Measurements from ENCODE around the gene IRF6.

The IRF6 gene

GRCh38 chr1:209820986-209821385 lies 15.0 kb upstream of the IRF6 start:
- Histone ChIP-seq H3K9me3 (ENCODE audit: low read length) (no peaks in the 10 kb centered on the region), H3K27ac (ENCODE audit: low read depth, low read length) (no peak overlapping the region), H3K27me3 (ENCODE audit: control insufficient read depth in 1 of 2, insufficient read depth in 2 of 2, low read length in 2 of 2) (no peaks in the 10 kb centered on the region), H3K9ac (ENCODE audit: low read length) (no peak overlapping the region), H3K4me3 (ENCODE audit: low read depth in 1 of 2, low read length in 2 of 2) (no peak overlapping the region), H3K4me1 (ENCODE audit: insufficient read depth, low read length) (no peaks in the 10 kb centered on the region), H3K36me3 (ENCODE audit: insufficient read depth, low read length) (no peaks in the 10 kb centered on the region)

GRCh38 chr1:209819058-209819457 lies 13.1 kb upstream of the IRF6 start:
- no peak overlapping the region for H3K27ac ChIP-seq (ENCODE audit: low read depth, low read length)
- no peaks in the 10 kb centered on the region for H3K36me3 ChIP-seq (ENCODE audit: insufficient read depth, low read length)
- no peaks in the 10 kb centered on the region for H3K27me3 ChIP-seq (ENCODE audit: control insufficient read depth in 1 of 2, insufficient read depth in 2 of 2, low read length in 2 of 2)
- no peak overlapping the region for H3K4me3 ChIP-seq (ENCODE audit: low read depth in 1 of 2, low read length in 2 of 2)
- H3K4me1 ChIP-seq (ENCODE audit: insufficient read depth, low read length): no peaks in the 10 kb centered on the region
- no peaks in the 10 kb centered on the region for H3K9me3 ChIP-seq (ENCODE audit: low read length)
- no peak overlapping the region for H3K9ac ChIP-seq (ENCODE audit: low read length)

GRCh38 chr1:209817691-209818090 lies 11.7 kb upstream of the IRF6 start:
- no peaks in the 10 kb centered on the region for H3K27me3 ChIP-seq (ENCODE audit: control insufficient read depth in 1 of 2, insufficient read depth in 2 of 2, low read length in 2 of 2)
- H3K27ac ChIP-seq (ENCODE audit: low read depth, low read length): no peak overlapping the region
- H3K9ac ChIP-seq (ENCODE audit: low read length): no peak overlapping the region
- H3K4me3 ChIP-seq (ENCODE audit: low read depth in 1 of 2, low read length in 2 of 2): no peak overlapping the region
- no peaks in the 10 kb centered on the region for H3K4me1 ChIP-seq (ENCODE audit: insufficient read depth, low read length)
- H3K9me3 ChIP-seq (ENCODE audit: low read length): no peaks in the 10 kb centered on the region
- H3K36me3 ChIP-seq (ENCODE audit: insufficient read depth, low read length): no peaks in the 10 kb centered on the region

GRCh38 chr1:209816923-209817322 lies 11.0 kb upstream of the IRF6 start:
- Histone ChIP-seq H3K9ac (ENCODE audit: low read length) (no peak overlapping the region), H3K27ac (ENCODE audit: low read depth, low read length) (no peak overlapping the region), H3K36me3 (ENCODE audit: insufficient read depth, low read length) (no peaks in the 10 kb centered on the region), H3K4me3 (ENCODE audit: low read depth in 1 of 2, low read length in 2 of 2) (no peak overlapping the region), H3K27me3 (ENCODE audit: control insufficient read depth in 1 of 2, insufficient read depth in 2 of 2, low read length in 2 of 2) (no peaks in the 10 kb centered on the region), H3K9me3 (ENCODE audit: low read length) (no peaks in the 10 kb centered on the region), H3K4me1 (ENCODE audit: insufficient read depth, low read length) (no peaks in the 10 kb centered on the region)

- Histone ChIP-seq H3K27me3 (ENCODE audit: control insufficient read depth in 1 of 2, insufficient read depth in 2 of 2, low read length in 2 of 2) (no peaks in the 10 kb centered on the region), H3K36me3 (ENCODE audit: insufficient read depth, low read length) (no peaks in the 10 kb centered on the region), H3K9me3 (ENCODE audit: low read length) (no peaks in the 10 kb centered on the region), H3K27ac (ENCODE audit: low read depth, low read length) (no peak overlapping the region), H3K9ac (ENCODE audit: low read length) (no peak overlapping the region), H3K4me1 (ENCODE audit: insufficient read depth, low read length) (no peaks in the 10 kb centered on the region), H3K4me3 (ENCODE audit: low read depth in 1 of 2, low read length in 2 of 2) (no peak overlapping the region)
Observed at GRCh38 chr1:209815931-209816341, 10.0 kb upstream of the IRF6 start.

GRCh38 chr1:209815490-209815889 lies 9.5 kb upstream of the IRF6 start:
- Histone ChIP-seq H3K9me3 (ENCODE audit: low read length) (no peaks in the 10 kb centered on the region), H3K36me3 (ENCODE audit: insufficient read depth, low read length) (no peaks in the 10 kb centered on the region), H3K9ac (ENCODE audit: low read length) (no peak overlapping the region), H3K27ac (ENCODE audit: low read depth, low read length) (no peak overlapping the region), H3K4me3 (ENCODE audit: low read depth in 1 of 2, low read length in 2 of 2) (no peak overlapping the region), H3K4me1 (ENCODE audit: insufficient read depth, low read length) (no peaks in the 10 kb centered on the region), H3K27me3 (ENCODE audit: control insufficient read depth in 1 of 2, insufficient read depth in 2 of 2, low read length in 2 of 2) (no peaks in the 10 kb centered on the region)

- Histone ChIP-seq H3K9ac (ENCODE audit: low read length) (no peak overlapping the region), H3K27ac (ENCODE audit: low read depth, low read length) (no peak overlapping the region), H3K27me3 (ENCODE audit: control insufficient read depth in 1 of 2, insufficient read depth in 2 of 2, low read length in 2 of 2) (no peaks in the 10 kb centered on the region), H3K4me3 (ENCODE audit: low read depth in 1 of 2, low read length in 2 of 2) (no peak overlapping the region), H3K9me3 (ENCODE audit: low read length) (no peaks in the 10 kb centered on the region), H3K4me1 (ENCODE audit: insufficient read depth, low read length) (no peaks in the 10 kb centered on the region), H3K36me3 (ENCODE audit: insufficient read depth, low read length) (no peaks in the 10 kb centered on the region)
Observed at GRCh38 chr1:209813902-209814301, 8.0 kb upstream of the IRF6 start.

- Histone ChIP-seq H3K27ac (ENCODE audit: low read depth, low read length) (no peak overlapping the region), H3K27me3 (ENCODE audit: control insufficient read depth in 1 of 2, insufficient read depth in 2 of 2, low read length in 2 of 2) (no peaks in the 10 kb centered on the region), H3K4me3 (ENCODE audit: low read depth in 1 of 2, low read length in 2 of 2) (no peak overlapping the region), H3K4me1 (ENCODE audit: insufficient read depth, low read length) (peaks cover 3% of the 10 kb centered on the region), H3K36me3 (ENCODE audit: insufficient read depth, low read length) (no peaks in the 10 kb centered on the region), H3K9ac (ENCODE audit: low read length) (no peak overlapping the region), H3K9me3 (ENCODE audit: low read length) (no peaks in the 10 kb centered on the region)
Observed at GRCh38 chr1:209810783-209811182, 4.8 kb upstream of the IRF6 start.

GRCh38 chr1:209809611-209810010 lies 3.7 kb upstream of the IRF6 start:
- Histone ChIP-seq H3K4me3 (ENCODE audit: low read depth in 1 of 2, low read length in 2 of 2) (no peak overlapping the region), H3K36me3 (ENCODE audit: insufficient read depth, low read length) (no peaks in the 10 kb centered on the region), H3K4me1 (ENCODE audit: insufficient read depth, low read length) (peaks cover 3% of the 10 kb centered on the region), H3K9me3 (ENCODE audit: low read length) (no peaks in the 10 kb centered on the region), H3K27ac (ENCODE audit: low read depth, low read length) (no peak overlapping the region), H3K9ac (ENCODE audit: low read length) (no peak overlapping the region), H3K27me3 (ENCODE audit: control insufficient read depth in 1 of 2, insufficient read depth in 2 of 2, low read length in 2 of 2) (no peaks in the 10 kb centered on the region)

GRCh38 chr1:209808059-209808581 lies 2.2 kb upstream of the IRF6 start:
- no peak overlapping the region for H3K4me3 ChIP-seq (ENCODE audit: low read depth in 1 of 2, low read length in 2 of 2)
- no peak overlapping the region for H3K9ac ChIP-seq (ENCODE audit: low read length)
- no peaks in the 10 kb centered on the region for H3K36me3 ChIP-seq (ENCODE audit: insufficient read depth, low read length)
- no peaks in the 10 kb centered on the region for H3K27me3 ChIP-seq (ENCODE audit: control insufficient read depth in 1 of 2, insufficient read depth in 2 of 2, low read length in 2 of 2)
- no peaks in the 10 kb centered on the region for H3K9me3 ChIP-seq (ENCODE audit: low read length)
- H3K4me1 ChIP-seq (ENCODE audit: insufficient read depth, low read length): peaks cover 3% of the 10 kb centered on the region
- H3K27ac ChIP-seq (ENCODE audit: low read depth, low read length): no peak overlapping the region

GRCh38 chr1:209807509-209807908 lies 1.6 kb upstream of the IRF6 start:
- Histone ChIP-seq H3K4me3 (ENCODE audit: low read depth in 1 of 2, low read length in 2 of 2) (no peak overlapping the region), H3K9me3 (ENCODE audit: low read length) (no peaks in the 10 kb centered on the region), H3K9ac (ENCODE audit: low read length) (no peak overlapping the region), H3K27me3 (ENCODE audit: control insufficient read depth in 1 of 2, insufficient read depth in 2 of 2, low read length in 2 of 2) (no peaks in the 10 kb centered on the region), H3K36me3 (ENCODE audit: insufficient read depth, low read length) (no peaks in the 10 kb centered on the region), H3K27ac (ENCODE audit: low read depth, low read length) (no peak overlapping the region), H3K4me1 (ENCODE audit: insufficient read depth, low read length) (peaks cover 3% of the 10 kb centered on the region)

GRCh38 chr1:209805341-209805781 lies 581 bp downstream of the IRF6 start:
- Histone ChIP-seq H3K9ac (ENCODE audit: low read length) (no peak overlapping the region), H3K9me3 (ENCODE audit: low read length) (no peaks in the 10 kb centered on the region), H3K4me3 (ENCODE audit: low read depth in 1 of 2, low read length in 2 of 2) (no peak overlapping the region), H3K27ac (ENCODE audit: low read depth, low read length) (no peak overlapping the region), H3K27me3 (ENCODE audit: control insufficient read depth in 1 of 2, insufficient read depth in 2 of 2, low read length in 2 of 2) (no peaks in the 10 kb centered on the region), H3K4me1 (ENCODE audit: insufficient read depth, low read length) (peaks cover 7% of the 10 kb centered on the region), H3K36me3 (ENCODE audit: insufficient read depth, low read length) (no peaks in the 10 kb centered on the region)

All from muscle layer of colon (tissue), 2 donors.